Mesenchymal stem cell (in vitro differentiated cells and primary cell): ENCODE results near the gene ATP8B4.

Experiments
- DNase-seq: peaks from one replicate; pipeline ENCODE4 v3.0.0-alpha.2; 2013
- H2AFZ ChIP-seq: one replicate; pipeline ENCODE4 v1.6.1; 2013; ENCODE audit warnings: low read depth, mild to moderate bottlenecking, control low read depth, inconsistent platforms, low read length, moderate library complexity
- H2AK5ac ChIP-seq: 2 replicates; pipeline ENCODE4 v1.6.1; 2013; ENCODE audit warnings: low read length, moderate library complexity, mild to moderate bottlenecking, inconsistent platforms; ENCODE audit not compliant: severe bottlenecking
- H2BK120ac ChIP-seq: one replicate; pipeline ENCODE4 v1.6.1; 2013; ENCODE audit warnings: low read depth, mild to moderate bottlenecking, inconsistent platforms, low read length, moderate library complexity
- H2BK12ac ChIP-seq, 2 experiments: one replicate each; pipeline ENCODE4 v1.6.1; 2013; ENCODE audit warnings: inconsistent platforms in 2 of 2, low read length in 2 of 2, mild to moderate bottlenecking in 2 of 2, moderate library complexity in 2 of 2, control low read depth in 1 of 2
- H2BK15ac ChIP-seq: one replicate; pipeline ENCODE4 v1.6.1; 2013; ENCODE audit warnings: mild to moderate bottlenecking, low read depth, inconsistent platforms; ENCODE audit not compliant: poor library complexity, severe bottlenecking
- H2BK5ac ChIP-seq: 2 replicates; pipeline ENCODE4 v1.6.1; 2013; ENCODE audit warnings: low read depth, mild to moderate bottlenecking, low read length, control low read depth, inconsistent platforms; ENCODE audit not compliant: poor library complexity, severe bottlenecking
- H3K14ac ChIP-seq, 2 experiments: one replicate each; pipeline ENCODE4 v1.6.1; 2013; ENCODE audit warnings: inconsistent platforms in 2 of 2, low read length in 2 of 2, control low read depth in 1 of 2, mild to moderate bottlenecking in 1 of 2, moderate library complexity in 1 of 2
- H3K18ac ChIP-seq, 2 experiments: one replicate each; pipeline ENCODE4 v1.6.1; 2013; ENCODE audit warnings: inconsistent platforms in 2 of 2, low read length in 2 of 2, control low read depth in 1 of 2, low read depth in 1 of 2, mild to moderate bottlenecking in 1 of 2
- H3K23ac ChIP-seq, 2 experiments: one replicate each; pipeline ENCODE4 v1.6.1; 2013; ENCODE audit warnings: inconsistent platforms in 2 of 2, low read length in 2 of 2, mild to moderate bottlenecking in 2 of 2, moderate library complexity in 2 of 2, control low read depth in 1 of 2
- H3K27ac ChIP-seq: 2 replicates; pipeline ENCODE4 v1.5.1; 2013; ENCODE audit warnings: mild to moderate bottlenecking, moderate library complexity, low read length, control low read depth, inconsistent platforms; ENCODE audit not compliant: poor library complexity, severe bottlenecking
- H3K27me3 ChIP-seq, 2 experiments: 2 replicates each; pipeline versions ENCODE4 v1.6.1 to v1.7.0; 2013; ENCODE audit warnings: low read length in 2 of 2, mild to moderate bottlenecking in 2 of 2, moderate library complexity in 2 of 2, control low read depth in 1 of 2, inconsistent platforms in 1 of 2; ENCODE audit not compliant: control insufficient read depth in 1 of 2, insufficient read depth in 1 of 2
- H3K36me3 ChIP-seq, 2 experiments: 2 replicates each; pipeline versions ENCODE4 v1.6.1 to v1.7.0; 2013; ENCODE audit warnings: low read length in 2 of 2, control low read depth in 1 of 2, inconsistent platforms in 1 of 2, low read depth in 1 of 2, mild to moderate bottlenecking in 1 of 2; ENCODE audit not compliant: insufficient read depth in 2 of 2, control insufficient read depth in 1 of 2
- H3K4ac ChIP-seq, 2 experiments: one replicate each; pipeline ENCODE4 v1.6.1; 2013; ENCODE audit warnings: inconsistent platforms in 2 of 2, low read length in 2 of 2, mild to moderate bottlenecking in 2 of 2, moderate library complexity in 2 of 2, control low read depth in 1 of 2, low read depth in 1 of 2
- H3K4me1 ChIP-seq: 2 replicates; pipeline ENCODE4 v1.6.1; 2013; ENCODE audit warnings: low read depth, low read length, control low read depth; ENCODE audit not compliant: control insufficient read depth, insufficient read depth
- H3K4me2 ChIP-seq: 2 replicates; pipeline ENCODE4 v1.6.1; 2013; ENCODE audit warnings: low read length, mild to moderate bottlenecking, inconsistent platforms; ENCODE audit not compliant: poor library complexity, severe bottlenecking
- H3K4me3 ChIP-seq, 2 experiments: 2 replicates each; pipeline versions ENCODE4 v1.5.1 to v1.7.0; 2013; ENCODE audit warnings: low read length in 2 of 2, mild to moderate bottlenecking in 2 of 2, control low read depth in 1 of 2, low read depth in 1 of 2; ENCODE audit not compliant: insufficient read depth in 1 of 2
- H3K79me1 ChIP-seq: replicated peaks from 2 replicates; pipeline ENCODE4 v1.6.1; 2013; ENCODE audit warnings: mild to moderate bottlenecking, control low read depth, low read length, inconsistent platforms; ENCODE audit not compliant: poor library complexity, severe bottlenecking
- H3K9ac ChIP-seq: 2 replicates; pipeline ENCODE4 v1.7.0; 2013; ENCODE audit warnings: mild to moderate bottlenecking, low read length, moderate library complexity
- H3K9me3 ChIP-seq: 2 replicates; pipeline ENCODE4 v1.7.0; 2013; ENCODE audit warnings: mild to moderate bottlenecking, low read length; ENCODE audit not compliant: control insufficient read depth
- H4K8ac ChIP-seq: one replicate; pipeline ENCODE4 v1.6.1; 2013; ENCODE audit warnings: inconsistent platforms, mild to moderate bottlenecking, low read length, moderate library complexity
- H4K91ac ChIP-seq: one replicate; pipeline ENCODE4 v1.6.1; 2013; ENCODE audit warnings: mild to moderate bottlenecking, low read length, inconsistent platforms
- WGBS: methylation state at CpG from one replicate; pipeline ENCODE4 v1.1.7; 2013; ENCODE audit warnings: mixed read lengths; 5-methylcytosine and 5-hydroxymethylcytosine counted together

ATP8B4 gene

GRCh38 chr15:50068016-50068415 lies 51.0 kb downstream of the ATP8B4 start:
- H3K4me1 ChIP-seq, result no peaks in the 10 kb centered on the region
- H3K9ac ChIP-seq, result no peak overlapping the region
- no peaks in the 10 kb centered on the region for H3K9me3 ChIP-seq
- no peak overlapping the region for H2BK15ac ChIP-seq
- no peaks in the 10 kb centered on the region for H3K79me1 ChIP-seq
- no peak for DNase-seq
- no peak overlapping the region for H2BK120ac ChIP-seq
- H3K4ac ChIP-seq, result no peak overlapping the region
- H2BK5ac ChIP-seq, result no peak overlapping the region
- H2BK12ac ChIP-seq, result no peak overlapping the region
- no peak overlapping the region for H3K18ac ChIP-seq
- no peaks in the 10 kb centered on the region for H3K27me3 ChIP-seq
- peak overlapping the region; percentile 29 for H4K8ac ChIP-seq
- no peak overlapping the region for H3K4me2 ChIP-seq
- H3K27ac ChIP-seq, result no peak overlapping the region
- WGBS, result 100% methylated on average over 2 of the region's 3 CpGs
- no peak overlapping the region for H3K4me3 ChIP-seq
- no peak overlapping the region for H2AK5ac ChIP-seq
- H3K36me3 ChIP-seq, result no peaks in the 10 kb centered on the region
- H2AFZ ChIP-seq, result no peak overlapping the region
- no peak overlapping the region for H3K14ac ChIP-seq
- no peak overlapping the region for H3K23ac ChIP-seq
- no peak overlapping the region for H4K91ac ChIP-seq

- peak overlapping the region; percentile 87 for H3K9ac ChIP-seq
- H3K79me1 ChIP-seq, result no peaks in the 10 kb centered on the region
- H3K18ac ChIP-seq, result no peak overlapping the region
- H2AK5ac ChIP-seq, result no peak overlapping the region
- no peak overlapping the region for H2AFZ ChIP-seq
- no peak overlapping the region for H3K4me3 ChIP-seq
- H3K9me3 ChIP-seq, result no peaks in the 10 kb centered on the region
- no peak overlapping the region for H2BK5ac ChIP-seq
- H3K4ac ChIP-seq, result no peak overlapping the region
- no peaks in the 10 kb centered on the region for H3K36me3 ChIP-seq
- no peak overlapping the region for H4K91ac ChIP-seq
- no peaks in the 10 kb centered on the region for H3K4me1 ChIP-seq
- no peak overlapping the region for H2BK15ac ChIP-seq
- no peaks in the 10 kb centered on the region for H3K27me3 ChIP-seq
- no peak overlapping the region for H2BK120ac ChIP-seq
- no peak overlapping the region for H3K4me2 ChIP-seq
- no peak overlapping the region for H4K8ac ChIP-seq
- H3K27ac ChIP-seq, result no peak overlapping the region
- H3K23ac ChIP-seq, result no peak overlapping the region
- DNase-seq, result no peak
- no peak overlapping the region for H2BK12ac ChIP-seq
- H3K14ac ChIP-seq, result no peak overlapping the region
- WGBS, result 50% methylated on average over 1 of the region's 1 CpG
Observed at GRCh38 chr15:50067254-50067653, 51.8 kb downstream of the ATP8B4 start.

DNA sequence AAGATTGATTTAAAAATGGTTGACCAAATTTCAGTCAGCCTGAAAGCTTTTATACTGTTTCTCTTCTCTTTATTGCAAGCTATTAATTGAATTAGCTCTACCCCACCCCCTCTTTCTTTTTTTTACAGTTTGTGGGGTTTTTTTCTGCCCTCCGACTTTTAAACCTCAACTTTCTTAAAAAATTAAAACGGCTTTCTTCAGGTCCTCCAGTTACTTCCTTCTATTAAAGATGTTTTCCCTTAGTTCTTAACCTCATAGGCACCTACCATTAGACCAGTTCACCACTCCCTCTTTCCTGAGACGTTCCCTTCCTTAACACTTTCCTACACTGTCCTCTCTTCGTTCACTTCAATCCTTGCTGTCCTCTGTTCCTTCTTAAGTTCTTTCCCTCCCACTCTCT lies 52.4 kb downstream of the ATP8B4 start:
- no peaks in the 10 kb centered on the region for H3K36me3 ChIP-seq
- no peak overlapping the region for H2BK12ac ChIP-seq
- H2AFZ ChIP-seq, result peak overlapping the region; percentile 61
- H3K4me3 ChIP-seq, result no peak overlapping the region
- H3K27me3 ChIP-seq, result no peaks in the 10 kb centered on the region
- H3K27ac ChIP-seq, result no peak overlapping the region
- H3K4me2 ChIP-seq, result no peak overlapping the region
- peak overlapping the region; percentile 21 for H4K91ac ChIP-seq
- H3K14ac ChIP-seq, result no peak overlapping the region
- H3K9me3 ChIP-seq, result no peaks in the 10 kb centered on the region
- no peak overlapping the region for H2BK5ac ChIP-seq
- H2AK5ac ChIP-seq, result no peak overlapping the region
- no peaks in the 10 kb centered on the region for H3K79me1 ChIP-seq
- 93% methylated on average over 4 of the region's 4 CpGs for WGBS
- H3K4me1 ChIP-seq, result no peaks in the 10 kb centered on the region
- no peak for DNase-seq
- peak overlapping the region; percentile 87 for H3K9ac ChIP-seq
- H3K18ac ChIP-seq, result no peak overlapping the region
- H4K8ac ChIP-seq, result no peak overlapping the region
- H2BK15ac ChIP-seq, result no peak overlapping the region
- H3K23ac ChIP-seq, result no peak overlapping the region
- no peak overlapping the region for H3K4ac ChIP-seq
- H2BK120ac ChIP-seq, result no peak overlapping the region

DNA sequence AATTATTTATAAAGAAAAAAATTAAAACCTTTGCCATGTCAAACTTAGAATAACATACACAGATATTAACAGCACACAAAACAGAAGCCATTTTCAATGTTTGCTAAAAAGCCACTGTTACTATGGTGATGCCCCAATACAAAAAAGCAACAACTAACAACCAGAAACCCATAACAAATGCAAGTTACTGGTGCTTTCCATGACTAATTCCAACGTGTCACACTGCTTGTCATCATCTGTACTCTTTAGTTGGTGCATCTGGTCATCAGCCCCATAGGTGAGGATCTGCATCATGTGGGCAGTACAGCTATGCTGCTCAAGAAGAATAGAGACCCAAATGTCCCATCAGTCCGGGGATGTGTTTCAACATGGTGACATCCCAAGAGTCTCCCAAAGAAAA lies 52.8 kb downstream of the ATP8B4 start:
- no peak overlapping the region for H3K4ac ChIP-seq
- no peak overlapping the region for H3K4me2 ChIP-seq
- H3K27me3 ChIP-seq, result no peaks in the 10 kb centered on the region
- 17% methylated on average over 1 of the region's 2 CpGs for WGBS
- no peak overlapping the region for H3K23ac ChIP-seq
- H3K4me3 ChIP-seq, result no peak overlapping the region
- H3K36me3 ChIP-seq, result no peaks in the 10 kb centered on the region
- H2BK5ac ChIP-seq, result no peak overlapping the region
- H4K8ac ChIP-seq, result no peak overlapping the region
- H3K9me3 ChIP-seq, result no peaks in the 10 kb centered on the region
- no peak overlapping the region for H2BK120ac ChIP-seq
- no peaks in the 10 kb centered on the region for H3K79me1 ChIP-seq
- H2BK15ac ChIP-seq, result no peak overlapping the region
- no peak overlapping the region for H3K27ac ChIP-seq
- no peak overlapping the region for H3K14ac ChIP-seq
- no peaks in the 10 kb centered on the region for H3K4me1 ChIP-seq
- H2AFZ ChIP-seq, result no peak overlapping the region
- DNase-seq, result peak; percentile 95
- H4K91ac ChIP-seq, result no peak overlapping the region
- H3K18ac ChIP-seq, result no peak overlapping the region
- H2AK5ac ChIP-seq, result no peak overlapping the region
- peak overlapping the region; percentile 87 for H3K9ac ChIP-seq
- H2BK12ac ChIP-seq, result no peak overlapping the region
